GM03348 (cell line): ENCODE results near the gene FILIP1L.
A peak's percentile ranks its signal among the peaks of the same experiment; 100 is the strongest.

ENCODE experiments used
- DNase-seq: peaks from one replicate; pipeline ENCODE4 v3.0.0; 2012; ENCODE audit warnings: low spot score

FILIP1L gene

DNA sequence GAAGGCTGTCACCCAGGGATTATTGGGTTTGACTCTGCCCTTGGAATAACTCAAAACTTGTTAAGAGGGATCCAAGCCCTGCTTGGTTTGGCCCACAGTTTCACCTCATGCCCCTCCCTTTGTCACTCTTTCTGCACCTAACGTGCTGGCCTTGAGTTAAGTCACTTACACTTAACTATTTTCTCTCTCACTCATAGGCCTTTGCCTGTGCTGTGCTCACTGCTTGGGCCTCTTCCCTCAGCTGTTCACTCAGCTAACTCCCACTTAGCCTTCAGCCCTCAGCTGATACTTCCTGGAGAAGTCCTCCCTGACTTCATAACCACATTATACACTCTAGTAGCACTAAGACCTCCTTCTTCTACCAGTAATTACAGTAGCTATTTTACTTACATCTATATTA, 163.4 kb downstream of the FILIP1L start:
- no peak for DNase-seq

DNA sequence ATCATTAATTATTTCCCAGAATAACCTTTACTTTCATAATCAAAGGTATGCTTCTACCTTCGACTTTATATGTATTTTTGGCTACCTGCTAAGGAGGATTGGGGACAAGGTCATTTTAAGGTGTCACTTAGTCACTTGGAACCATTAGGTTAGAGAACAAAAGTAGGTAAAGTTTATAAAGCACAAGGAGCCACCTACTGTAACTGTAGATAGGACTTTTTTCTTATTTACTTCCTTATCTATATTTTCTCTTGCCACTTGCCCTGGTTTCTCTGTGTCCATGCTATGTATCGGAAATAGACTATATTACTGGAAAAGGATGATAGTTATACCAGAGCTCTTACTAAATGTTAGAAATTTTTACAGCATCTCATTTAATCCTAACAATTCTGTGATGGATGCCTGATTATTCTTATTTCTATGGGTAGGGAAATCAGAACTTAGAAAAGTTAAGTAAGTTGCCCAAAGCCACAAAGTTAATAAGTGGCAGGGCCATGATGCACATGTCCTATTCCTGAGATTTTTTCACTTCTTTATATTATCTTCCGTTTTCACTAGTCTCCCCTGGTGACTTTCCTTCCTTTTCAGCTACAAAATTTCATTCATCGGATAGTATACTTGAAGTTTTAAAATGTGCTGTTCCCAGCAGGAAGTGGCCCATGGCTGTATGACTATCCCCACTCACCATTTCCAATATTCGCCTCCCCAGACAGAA, 164.2 kb downstream of the FILIP1L start:
- no peak for DNase-seq

DNA sequence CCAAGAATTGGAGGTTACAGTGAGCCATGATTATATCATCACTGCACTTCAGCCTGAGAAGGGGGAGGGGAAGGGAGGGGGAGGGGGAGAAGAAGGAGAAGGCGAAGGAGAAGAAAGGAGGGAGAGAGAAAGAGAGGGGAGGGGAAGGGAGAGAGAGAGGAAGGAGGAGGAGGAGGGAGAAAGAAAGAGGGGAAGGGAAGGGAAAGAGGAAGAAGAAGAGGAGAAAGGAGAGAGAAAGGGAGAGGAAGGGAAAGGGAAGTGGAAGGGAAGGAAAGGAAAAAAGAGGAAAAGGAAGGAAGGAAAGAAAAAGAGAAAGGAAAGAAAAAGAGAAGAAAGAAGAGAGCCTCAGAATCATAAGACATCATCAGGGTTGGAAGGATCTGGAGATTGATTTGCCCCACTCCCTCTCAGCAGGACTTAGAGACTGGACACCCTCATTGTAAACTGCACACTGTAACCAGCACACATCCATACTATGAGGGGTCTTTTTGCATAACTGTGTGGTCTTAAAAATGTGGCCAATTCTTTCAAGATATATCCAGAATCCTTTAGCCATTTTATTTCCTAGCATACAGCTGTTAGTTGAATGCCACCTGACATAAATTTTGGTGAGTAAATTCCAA, 165.7 kb downstream of the FILIP1L start:
- DNase-seq = no peak

DNA sequence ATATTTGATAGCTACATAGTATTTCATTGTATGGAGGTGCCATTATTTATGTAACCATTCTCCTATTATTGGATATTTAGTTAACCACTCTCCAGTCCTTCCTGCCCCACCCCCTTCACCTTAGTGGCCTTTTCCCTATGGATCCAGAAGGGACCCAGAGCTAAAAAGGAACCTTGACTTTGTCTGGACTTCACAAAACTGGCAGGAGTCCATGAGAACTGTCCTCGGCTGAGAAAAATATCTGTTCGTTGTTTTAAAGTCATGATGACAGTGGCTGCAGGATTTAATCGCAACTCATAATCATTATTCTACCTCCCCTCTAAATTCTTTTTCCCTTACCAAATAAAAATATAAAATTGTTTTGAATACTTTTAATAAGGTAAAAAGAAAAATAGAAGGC, 166.9 kb downstream of the FILIP1L start:
- no peak for DNase-seq

DNA sequence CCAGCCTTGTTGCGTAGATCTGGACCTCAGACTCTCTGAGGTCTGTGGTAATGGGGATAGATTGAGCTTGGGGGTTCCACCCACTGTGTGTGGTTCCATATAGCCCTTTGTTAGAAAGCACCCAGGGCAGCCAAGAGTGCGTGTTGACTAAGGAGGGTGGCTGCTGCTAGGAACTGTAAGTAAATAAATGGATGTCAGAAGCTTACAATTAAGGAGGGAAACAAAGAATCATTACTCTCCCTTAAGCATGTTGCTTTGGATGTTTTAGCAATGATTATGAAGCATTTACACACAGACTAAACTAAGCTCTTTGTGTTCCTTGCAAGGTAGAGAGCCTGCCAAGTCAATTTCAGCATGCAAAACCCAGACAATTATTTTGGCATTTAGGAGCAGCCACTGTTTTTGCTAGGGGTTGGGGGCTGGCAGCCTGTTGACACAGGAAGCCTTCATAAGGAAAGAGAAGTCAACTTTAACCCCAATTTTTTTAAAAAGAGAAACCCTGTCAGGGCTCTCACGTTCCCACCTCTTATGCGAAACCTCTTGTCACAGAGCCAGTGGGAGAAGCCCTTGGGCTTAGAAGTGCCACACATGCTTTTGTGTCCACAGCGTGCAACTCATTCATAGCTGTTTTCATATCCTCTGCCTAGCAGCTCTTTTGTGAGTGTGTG, 168.8 kb downstream of the FILIP1L start:
- DNase-seq = no peak

DNA sequence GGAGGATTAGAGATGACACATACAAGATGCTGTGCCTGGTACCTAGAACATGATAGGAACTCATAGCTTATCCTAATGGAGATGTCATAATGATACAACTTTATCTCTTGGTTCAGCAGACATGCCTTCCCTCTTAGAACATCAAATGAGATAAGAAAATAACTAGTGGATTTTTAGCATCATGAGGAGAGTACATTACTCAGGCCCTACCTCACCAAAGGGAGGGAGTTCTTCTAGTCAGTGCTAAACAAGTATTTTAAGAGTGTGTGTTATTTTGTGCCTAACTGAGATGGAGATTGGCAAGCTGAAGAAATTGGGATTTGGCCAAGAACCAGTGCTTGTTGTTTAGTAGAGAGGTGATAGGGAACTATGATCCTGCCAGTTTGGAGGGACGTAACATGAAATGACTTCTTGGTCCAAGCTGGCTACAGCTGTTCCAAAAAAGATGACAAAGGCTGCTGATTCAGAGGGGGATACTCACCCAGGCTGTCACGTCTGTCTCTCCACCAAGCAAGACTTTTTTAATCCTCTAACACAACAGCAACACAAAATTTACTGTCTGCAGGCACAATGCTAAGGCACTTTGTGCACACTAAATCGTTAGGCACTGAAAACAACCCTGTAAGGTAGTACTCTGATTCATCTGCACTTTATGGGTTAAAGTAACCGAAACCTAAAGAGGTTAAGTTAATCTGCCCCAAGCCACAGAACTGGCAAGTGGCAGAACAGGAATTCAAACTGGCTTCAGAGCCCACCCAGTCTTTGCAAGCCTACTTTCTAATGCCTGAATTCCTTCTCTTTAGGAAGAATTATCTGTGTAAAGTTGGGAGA, 170.2 kb downstream of the FILIP1L start:
- no peak for DNase-seq

DNA sequence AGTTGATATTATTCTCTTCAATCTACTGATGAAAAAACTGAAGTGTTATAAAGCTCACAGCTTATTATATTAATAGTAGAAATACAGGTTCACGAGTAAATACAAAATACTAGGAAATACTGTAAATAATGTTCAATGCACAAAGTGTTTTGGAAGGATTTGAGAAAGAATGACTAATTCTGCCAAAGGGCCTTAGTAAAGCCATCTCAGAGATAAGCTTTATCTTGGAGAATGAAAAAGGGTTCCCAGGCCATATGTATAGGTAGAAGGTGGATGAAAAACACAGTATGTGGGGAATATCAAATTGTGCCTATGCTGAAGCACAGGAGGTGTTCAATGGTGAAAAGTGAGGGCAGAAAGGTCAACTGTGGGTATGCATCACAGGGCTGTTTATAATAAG, 173.1 kb downstream of the FILIP1L start:
- no peak for DNase-seq

DNA sequence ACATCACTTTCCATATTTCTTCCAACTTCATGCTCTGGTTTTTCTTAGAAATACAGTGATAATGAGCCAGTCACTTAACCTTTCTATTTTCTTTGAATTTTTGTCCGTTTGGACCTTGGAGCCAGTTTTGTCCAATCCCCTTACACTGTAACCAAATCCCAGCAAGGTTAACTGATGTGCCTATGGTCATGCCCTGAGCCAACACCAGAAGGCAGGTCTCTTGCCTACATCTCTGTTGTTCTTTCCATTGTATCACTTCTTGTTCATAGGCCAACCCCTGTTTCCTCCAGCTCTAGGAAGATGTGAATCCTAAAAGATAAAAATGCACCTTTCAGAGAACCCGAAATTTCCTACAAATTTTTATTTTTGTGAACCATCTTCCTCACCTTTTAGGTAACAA, 174.0 kb downstream of the FILIP1L start:
- no peak for DNase-seq

DNA sequence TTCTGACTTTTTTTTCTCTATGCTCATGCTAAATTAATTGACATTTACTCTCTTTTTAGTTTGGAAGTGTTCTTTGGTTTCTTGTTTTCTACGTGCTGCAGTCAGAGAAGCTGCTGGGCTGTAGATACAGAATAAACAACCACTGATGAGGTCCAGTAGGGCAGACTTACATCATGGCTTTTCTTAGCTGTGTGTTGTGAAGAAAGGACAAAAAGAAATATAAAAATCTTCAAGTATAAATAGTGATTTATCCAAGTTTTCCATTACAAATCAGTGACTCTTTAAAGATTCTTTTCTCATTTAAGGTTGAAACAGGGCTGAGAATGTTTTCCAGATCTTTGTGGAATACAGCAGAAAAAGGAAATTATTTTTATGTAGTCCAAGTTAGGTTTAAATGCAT, 174.4 kb downstream of the FILIP1L start:
- DNase-seq = no peak

DNA sequence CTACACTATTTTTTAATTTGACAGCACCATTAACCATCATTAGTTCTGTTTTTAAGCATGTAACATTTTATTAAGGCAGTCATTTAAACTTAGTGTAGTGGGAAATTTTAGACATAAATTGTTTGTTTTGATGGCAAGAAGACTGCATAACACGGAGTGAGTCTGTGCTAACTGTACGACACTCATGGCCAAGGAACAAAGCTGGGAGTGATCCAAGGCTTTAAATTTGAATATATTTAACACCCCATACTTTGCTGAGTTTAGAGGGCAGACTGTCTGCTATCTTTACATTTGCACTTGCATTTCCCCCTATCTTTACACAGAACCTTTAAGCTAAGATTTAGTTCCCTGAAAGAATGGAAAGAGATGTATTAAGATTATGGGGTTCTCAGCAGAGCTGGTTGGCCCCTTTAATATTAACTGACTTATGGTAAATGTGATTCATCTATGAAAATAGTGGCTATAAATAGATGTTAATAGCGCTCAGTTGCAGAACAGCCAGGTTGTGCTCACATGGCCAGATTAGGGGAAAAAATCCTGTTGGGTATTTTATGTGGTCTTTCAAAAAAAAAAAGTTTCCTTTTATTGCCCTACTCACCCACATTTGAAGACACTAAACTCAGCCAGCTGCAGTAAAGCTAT, 175.9 kb downstream of the FILIP1L start:
- peak; percentile 19 for DNase-seq

DNA sequence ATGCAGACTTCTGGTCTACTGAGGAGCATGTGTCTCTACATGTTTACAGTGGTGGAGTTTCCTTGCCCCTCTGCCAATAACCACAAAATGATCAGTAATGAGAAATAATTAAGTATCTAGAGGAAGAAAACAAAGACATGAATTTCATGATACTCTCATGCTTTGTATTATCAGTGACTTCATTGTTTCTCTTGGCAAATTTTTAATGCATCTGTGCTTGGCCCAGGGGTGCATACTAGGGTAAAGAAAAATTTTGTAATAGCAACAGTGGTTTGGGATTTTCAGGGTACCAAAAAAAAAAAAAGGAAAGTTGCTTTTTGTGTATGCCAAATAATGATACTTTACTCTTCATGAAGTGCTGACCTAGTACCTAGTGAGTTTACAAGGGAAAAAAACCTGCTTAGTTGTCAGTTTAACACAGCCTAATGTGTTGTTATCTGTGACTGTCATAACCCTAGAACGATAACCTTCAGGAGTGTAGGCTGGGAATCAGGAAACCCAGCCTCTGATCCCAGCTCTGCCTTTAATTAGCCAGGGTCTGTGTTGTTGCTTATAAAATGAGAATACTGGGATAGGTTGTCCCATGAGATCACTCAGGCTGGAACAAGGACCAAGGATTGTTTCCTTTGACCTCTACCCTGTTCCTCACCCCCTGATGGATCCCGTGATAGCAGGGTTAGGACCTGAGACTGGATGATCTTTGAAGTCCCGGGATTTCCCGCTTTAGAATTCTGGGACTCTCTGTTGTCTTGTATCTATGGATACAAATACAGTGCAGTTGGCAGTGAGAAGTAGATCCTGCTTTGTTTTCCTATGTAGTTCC, 179.1 kb downstream of the FILIP1L start:
- no peak for DNase-seq

DNA sequence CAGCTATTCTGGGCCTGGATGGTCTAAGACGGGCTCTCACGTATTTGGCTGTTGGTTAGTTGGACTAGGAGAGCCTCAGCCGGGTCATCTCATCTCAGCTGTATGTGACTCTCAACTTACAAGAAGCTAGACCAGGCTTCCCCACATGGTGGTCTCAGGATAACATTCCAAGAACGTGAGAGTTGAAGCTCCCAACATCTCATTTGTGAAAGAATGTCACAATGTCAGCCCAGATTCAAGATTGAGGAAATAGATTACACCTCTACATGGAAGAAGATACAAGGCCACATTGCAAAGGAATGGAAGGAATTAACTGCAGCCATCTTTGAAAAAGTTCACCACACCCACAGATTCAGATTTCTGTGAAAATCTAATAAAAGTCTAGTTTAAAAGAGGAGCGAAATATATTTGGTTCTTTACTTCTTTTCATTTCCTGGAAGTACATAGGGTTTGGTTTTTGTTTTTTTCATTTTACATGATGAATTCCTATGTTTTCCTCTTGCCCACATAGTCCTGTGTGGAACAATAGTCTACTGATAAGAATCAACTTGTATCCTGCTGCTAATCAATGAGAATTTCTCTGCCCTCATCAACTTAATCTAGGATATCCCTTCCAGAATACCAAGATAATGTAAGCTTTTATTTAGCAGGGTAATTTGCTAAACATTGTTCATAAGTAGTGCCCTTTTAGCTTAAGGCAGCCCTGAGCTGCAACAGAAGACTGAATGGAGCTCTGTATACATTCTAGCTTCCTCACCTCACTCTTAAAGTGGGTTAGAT, 180.1 kb downstream of the FILIP1L start:
- no peak for DNase-seq

DNA sequence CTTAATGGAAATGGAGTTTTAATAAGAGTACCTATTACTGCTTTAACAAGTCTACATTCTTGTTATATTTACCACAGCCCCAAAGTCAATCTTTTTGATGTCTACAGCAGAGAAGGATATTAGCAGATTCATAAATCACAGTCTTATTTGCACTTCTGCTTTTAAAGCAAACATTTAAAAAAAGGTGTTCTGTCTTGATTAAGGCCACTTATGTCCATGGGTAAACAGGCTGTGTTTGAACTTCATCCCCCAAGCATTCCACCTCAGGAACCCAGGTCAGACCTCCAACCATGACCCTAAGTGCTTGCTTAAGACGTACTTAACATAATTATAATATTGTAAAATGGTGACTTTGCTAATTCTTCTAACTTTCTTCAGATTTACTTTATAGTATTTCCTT, 183.2 kb downstream of the FILIP1L start:
- no peak for DNase-seq

DNA sequence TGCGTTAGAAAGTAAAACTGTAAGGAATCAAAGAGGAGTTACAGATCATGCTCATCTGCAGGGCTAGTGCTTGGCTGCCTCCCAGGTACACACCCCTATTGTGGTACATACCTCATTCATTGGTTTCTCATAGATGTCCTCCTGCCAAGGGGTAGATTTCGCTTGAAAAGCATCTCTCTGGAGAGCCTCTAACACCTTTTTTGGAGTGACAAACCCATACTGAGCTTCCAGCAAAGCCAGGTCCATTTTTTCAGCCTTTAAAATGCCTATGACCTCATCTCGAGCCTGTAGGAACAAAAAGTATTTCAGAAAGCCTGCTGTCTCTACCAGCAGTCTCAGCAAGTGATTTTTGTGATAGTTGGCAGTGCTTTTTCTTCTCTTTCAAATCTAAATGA, 184.6 kb downstream of the FILIP1L start:
- DNase-seq = peak; percentile 67

DNA sequence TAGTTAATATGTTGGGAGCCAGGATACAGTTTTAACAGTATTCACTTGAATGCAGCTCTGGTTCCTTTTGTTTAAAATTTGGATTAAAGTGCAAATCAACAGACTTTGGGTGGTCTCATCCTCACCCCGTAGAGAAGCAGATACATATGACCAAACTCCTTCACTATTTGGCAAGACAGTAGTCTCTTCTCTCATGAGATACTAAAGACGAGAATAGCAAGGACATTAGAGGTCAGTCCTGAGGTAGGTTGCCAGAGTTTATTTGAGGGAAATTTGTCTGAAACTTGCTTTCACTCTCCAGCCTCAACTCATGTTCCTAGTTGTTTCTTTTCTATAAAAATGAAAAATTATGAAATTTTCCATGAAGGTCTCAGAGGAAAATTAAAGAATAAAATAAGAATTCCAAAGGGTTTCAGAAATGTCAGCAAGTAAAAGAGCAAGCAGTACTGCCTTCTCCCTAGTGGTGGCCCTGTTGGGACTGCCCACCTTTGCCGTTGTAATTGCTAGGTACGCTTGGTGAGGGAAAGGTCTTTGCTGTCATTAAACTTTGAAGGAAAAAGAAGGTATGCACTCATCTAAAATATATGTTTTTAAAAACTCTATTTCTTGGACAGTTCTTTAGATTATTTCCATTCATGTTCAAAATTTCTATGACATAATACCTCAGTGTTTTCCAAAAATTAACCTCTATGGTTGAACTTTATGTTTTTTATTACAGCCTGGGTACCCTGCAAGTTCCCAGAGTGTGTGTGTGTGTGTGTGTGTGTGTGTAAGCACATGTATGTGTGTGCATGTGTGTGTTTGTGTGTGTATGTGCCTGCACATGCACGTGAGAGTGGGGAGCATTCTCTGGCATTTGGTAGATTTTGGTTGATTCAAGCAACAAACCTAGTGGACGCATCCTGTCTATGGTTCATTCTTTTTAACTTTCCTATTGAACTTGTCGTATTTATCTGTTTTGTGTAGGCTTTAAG, 185.2 kb downstream of the FILIP1L start:
- DNase-seq = no peak

DNA sequence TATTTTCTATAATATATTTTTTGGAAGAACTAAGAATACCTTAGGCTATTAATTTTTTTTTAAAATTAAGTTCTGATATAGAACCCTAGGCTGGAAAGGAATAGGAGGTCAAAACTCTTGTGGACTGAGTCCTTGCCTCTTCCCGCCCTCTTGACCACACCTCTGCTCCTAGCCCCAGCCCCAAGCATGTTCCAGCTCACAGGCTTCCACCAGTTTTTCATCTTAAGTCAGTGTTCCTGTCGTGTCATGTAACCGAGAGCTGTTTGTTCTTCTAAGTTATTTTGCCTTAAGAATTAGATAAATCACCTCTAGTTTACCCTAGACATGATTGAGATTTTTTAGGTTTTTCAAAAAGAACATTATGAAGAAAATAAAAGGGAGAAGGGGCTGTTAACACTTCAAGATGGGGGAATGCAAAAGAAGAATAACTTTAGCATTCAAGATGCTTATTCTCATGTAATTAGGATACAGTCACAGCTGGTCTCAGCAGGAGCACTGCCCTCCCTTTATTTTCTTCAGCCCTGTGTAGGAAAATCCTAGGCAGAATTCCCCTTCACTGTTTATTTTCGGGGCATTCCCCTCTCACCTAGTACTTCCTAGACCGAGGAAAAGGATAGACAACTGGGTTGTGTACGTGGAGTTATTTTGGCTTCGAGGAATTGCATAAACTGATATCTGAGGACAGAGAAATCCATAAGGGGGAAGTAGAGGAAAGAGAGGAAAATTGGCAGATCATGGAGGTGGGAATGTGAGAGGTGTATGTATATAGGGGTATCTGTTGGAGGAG, 186.4 kb downstream of the FILIP1L start:
- DNase-seq = no peak

DNA sequence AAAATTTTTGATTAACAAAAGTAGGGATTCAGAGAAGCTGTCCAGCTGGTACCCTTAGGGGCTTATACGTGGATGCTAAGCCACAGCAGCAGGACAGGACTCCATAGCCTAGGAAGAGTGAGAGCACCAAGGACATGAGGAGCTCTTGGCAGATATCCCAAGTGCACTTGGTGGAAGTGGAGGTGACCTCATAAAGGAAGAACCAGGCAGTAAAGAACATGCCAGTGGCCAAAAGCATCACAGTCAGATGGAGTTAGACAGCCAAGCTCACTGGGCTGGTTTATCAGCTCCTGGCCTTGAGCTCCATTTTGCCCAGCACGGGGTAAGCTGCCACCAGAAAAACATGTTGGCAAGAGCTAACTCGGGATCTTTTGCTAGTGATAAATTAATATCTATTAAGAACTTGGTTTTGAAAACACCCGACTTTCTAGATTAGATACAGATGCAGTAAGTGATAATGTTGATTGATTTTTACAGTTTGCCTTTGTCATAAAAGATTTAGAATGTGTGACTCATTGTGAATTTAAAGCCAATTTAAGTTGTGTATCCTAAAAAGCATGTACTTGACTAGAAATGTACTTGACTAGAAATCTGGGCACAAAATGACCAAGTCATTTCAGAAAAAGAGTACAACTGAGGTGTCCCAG, 188.6 kb downstream of the FILIP1L start:
- DNase-seq = peak; percentile 61

DNA sequence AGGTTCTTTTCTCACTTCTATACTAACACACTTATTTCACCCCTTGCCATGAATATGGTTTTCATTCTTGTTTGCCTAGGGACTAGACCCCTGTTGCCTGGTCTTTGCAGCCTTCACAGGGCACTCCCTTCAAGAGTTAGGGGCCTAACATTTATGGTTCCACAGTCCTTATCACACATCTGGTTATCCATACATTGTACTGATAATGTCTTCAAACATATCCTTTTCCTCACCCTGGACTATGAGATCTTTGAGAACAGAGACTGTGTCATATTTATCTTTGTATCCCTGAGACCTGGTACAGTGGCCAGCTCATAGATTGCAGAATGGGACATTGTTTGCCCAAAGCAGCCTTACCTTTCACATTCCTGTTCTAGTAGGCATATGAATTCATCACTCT, 190.4 kb downstream of the FILIP1L start:
- no peak for DNase-seq
